Spleen (tissue), 7 donors: ENCODE measurements around the gene LNPK.

ENCODE experiments used
- POLR2A ChIP-seq, 3 donors: fragments of 450-650 bp; IDR thresholded peaks; one replicate each; pipeline ENCODE4 v1.5.1; 2017; ENCODE audit warnings: antibody characterized with exemption in 3 of 3, mild to moderate bottlenecking in 1 of 3
- TF ChIP-seq, protein P1 (sequence below), 11 experiments: fragments of 200-600 bp in 7 of 11; fragments of 450-650 bp in 4 of 11; sonication (generic) in 4 of 11; IDR thresholded peaks in 8 of 11; conservative IDR thresholded peaks in 3 of 11; 1 replicate in 7 of 11; 2 replicates in 4 of 11; pipeline versions ENCODE4 v1.4.0 to v1.8.0; 2016 to 2021; ENCODE audit warnings: antibody characterized with exemption in 11 of 11, inconsistent platforms in 4 of 11, mild to moderate bottlenecking in 1 of 11
- donor health status: DM: no; HTN: no; CAD: no; lungs with moderate emphysema.
- donor health status: DM: no; HTN: no; CAD: no.
- donor health status: DM: no; HTN: no; CAD: no.

DNA sequence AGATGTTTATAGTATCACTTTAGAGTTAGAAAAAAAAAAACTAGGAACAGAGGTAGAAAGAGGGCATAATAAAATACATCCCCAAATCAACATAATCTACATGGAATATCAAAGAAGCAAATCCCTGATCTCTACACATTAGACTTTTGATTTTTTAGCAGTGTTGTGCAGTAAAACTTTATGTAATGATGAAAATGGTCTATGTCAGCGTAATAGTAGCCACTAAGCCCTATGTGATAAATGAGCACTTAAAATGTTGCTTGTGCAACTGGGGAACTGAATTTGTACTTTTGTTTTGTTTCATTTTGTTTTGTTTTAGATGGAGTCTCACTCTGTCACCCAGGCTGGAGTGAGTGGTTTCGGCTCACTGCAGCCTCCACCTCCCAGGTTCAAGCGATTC lies 36.3 kb downstream of the LNPK start:
- TF ChIP-seq POLR2A (IDR thresholded peaks at IDR 0.05) = no peak
- TF ChIP-seq, protein P1, sequence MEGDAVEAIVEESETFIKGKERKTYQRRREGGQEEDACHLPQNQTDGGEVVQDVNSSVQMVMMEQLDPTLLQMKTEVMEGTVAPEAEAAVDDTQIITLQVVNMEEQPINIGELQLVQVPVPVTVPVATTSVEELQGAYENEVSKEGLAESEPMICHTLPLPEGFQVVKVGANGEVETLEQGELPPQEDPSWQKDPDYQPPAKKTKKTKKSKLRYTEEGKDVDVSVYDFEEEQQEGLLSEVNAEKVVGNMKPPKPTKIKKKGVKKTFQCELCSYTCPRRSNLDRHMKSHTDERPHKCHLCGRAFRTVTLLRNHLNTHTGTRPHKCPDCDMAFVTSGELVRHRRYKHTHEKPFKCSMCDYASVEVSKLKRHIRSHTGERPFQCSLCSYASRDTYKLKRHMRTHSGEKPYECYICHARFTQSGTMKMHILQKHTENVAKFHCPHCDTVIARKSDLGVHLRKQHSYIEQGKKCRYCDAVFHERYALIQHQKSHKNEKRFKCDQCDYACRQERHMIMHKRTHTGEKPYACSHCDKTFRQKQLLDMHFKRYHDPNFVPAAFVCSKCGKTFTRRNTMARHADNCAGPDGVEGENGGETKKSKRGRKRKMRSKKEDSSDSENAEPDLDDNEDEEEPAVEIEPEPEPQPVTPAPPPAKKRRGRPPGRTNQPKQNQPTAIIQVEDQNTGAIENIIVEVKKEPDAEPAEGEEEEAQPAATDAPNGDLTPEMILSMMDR (IDR thresholded peaks at IDR 0.05 in 8 of 11, conservative IDR thresholded peaks at IDR 0.05 in 3 of 11) = no peak
